Measurements from ENCODE around the gene VIPR2.

Gene VIPR2

GRCh38 chr7:159042103-159042502, 102.6 kb downstream of the VIPR2 start:
- DNase-seq (ENCODE audit: low read depth, low spot score): no peak

- DNase-seq (ENCODE audit: low read depth, low spot score): no peak
These were observed 103.6 kb downstream of the VIPR2 start for GRCh38 chr7:159040912-159041711.

- DNase-seq (ENCODE audit: low read depth, low spot score): no peak
These were observed 104.5 kb downstream of the VIPR2 start for GRCh38 chr7:159040146-159040545.

DNA sequence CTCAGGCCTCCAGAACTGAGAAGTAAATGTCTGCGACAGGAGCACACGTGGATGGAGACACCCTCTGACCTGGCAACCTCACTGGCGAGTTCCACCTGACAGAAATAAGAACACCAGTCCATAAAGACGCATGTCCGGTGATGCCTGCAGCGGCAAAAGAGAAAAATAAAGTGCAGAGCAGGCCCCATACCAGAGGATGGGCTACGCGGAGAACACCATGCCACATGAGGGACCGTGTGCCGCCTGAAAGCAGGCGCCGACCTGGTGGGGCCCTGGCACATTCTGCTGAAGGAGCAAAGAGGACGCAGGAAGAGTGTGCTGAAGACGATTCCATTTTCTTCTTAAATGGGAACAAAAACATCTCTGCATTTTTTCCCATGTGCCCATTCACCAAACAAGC, 105.0 kb downstream of the VIPR2 start:
- DNase-seq (ENCODE audit: low read depth, low spot score): no peak

GRCh38 chr7:159038066-159038465, 106.6 kb downstream of the VIPR2 start:
- no peak for DNase-seq (ENCODE audit: low read depth, low spot score)

DNA sequence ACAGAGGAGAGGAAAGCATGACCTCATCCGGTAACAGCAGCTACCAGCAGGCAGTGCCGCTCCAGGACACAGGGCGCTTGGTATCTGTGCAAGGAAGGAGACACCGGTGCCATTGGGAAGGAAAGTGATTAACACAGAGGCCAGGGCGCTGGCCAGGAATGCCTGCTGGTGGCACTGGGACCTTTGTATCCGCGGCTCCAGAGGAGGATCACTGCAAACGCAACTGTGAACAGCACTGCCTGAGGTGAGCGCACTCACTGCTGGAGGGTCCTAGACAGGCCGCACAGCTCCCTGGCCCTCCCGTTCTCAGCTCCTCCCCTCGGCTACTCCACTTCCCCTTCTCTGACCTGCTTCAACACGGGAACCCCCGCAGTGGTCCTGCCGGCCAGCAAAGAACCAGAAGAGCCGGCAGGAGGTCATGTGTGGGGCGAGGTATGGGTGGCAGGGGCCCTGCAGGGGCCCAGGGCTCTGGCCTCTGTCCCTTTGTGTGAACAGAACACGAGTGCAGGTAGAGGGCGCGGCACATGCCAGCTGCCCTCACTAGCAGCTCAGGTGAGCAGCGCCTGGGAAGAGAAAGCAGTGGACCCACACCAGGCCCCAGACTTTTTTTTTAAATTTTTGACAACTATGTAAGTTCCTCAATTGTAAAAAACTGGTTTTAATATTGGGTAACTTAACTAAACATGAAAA, 107.6 kb downstream of the VIPR2 start:
- no peak for DNase-seq (ENCODE audit: low read depth, low spot score)

DNA sequence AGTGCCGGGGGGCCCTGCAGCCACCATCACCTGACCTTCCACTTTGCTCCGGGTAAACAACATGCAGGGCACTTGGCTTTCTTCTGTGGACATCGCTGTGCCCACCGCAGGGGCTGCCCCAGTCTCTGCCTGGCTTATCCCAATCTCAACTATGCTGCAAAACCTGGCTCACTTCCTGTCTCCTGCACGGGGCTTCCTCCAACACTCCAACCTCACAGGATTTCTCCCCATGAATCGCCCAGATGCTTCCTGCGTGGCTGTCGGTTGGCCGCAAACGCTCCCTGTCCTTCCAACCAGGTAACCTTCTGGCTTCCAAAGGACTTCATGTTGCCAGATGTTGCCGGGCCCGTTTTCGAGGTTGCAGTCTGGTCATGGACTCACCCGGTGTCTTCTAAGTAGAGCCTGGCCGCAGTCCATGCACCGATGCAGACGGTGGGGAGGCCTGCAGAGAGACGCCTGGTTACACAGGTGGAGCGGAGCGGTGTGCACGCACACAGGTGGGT, 109.0 kb downstream of the VIPR2 start:
- no peak for DNase-seq (ENCODE audit: low read depth, low spot score)

DNA sequence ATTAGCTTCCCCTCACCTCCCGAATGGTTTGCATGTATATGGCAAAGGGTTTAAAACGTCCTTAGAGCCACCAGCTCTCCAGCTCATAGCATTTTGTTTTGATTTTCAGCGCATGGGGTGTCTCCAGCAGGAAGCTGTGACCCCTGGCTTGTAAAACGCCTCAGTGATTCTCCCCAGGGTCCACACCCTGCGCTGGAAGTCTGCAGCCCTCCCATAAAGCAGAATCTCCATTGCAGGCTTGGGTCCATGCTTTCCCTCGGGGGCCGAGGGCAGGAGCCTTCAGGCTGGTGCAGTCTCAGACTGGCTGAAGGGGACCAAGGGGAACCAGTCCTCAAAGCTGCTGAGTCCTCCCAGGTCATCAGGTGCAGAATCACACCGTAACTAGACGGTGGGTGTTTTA, 109.7 kb downstream of the VIPR2 start:
- no peak for DNase-seq (ENCODE audit: low read depth, low spot score)

- DNase-seq (ENCODE audit: low read depth, low spot score): no peak
These were observed 110.3 kb downstream of the VIPR2 start for GRCh38 chr7:159034394-159034793.

- no peak for DNase-seq (ENCODE audit: low read depth, low spot score)
These were observed 110.7 kb downstream of the VIPR2 start for GRCh38 chr7:159033956-159034355.

- no peak for DNase-seq (ENCODE audit: low read depth, low spot score)
These were observed 111.2 kb downstream of the VIPR2 start for GRCh38 chr7:159033473-159033825.

DNA sequence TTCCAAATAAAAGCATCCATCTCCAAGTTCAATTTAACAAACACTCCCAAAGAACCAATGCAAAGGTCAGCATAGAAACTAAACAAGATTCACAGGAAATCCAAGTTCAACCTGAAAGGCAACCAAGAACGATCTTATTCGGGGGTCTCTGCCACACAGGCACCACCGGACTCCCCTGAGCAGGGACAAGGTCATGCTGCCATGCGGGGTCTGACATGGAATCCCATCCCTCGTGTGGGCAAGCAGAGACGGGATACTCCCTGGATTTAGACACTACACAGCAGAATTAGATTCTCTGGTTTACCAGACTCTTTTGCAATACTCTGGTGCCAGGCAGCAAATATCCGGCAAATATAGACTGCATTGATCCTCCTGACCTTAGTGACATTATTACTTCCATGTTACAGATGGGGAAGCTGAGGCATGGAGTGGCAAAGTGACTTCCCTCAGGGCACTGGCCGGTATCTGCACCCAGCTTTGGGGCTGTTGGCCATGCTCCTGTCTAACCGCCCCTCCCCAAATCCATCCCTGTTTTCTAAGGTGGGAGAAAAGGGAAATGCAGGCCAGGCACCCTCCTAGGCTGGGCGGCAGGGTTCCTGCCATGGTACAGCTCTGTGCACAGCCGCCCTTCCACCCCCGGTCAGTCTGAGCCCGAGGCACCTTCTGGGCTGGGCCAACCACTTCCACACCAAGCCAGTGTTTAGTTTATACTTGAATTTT, 111.8 kb downstream of the VIPR2 start:
- DNase-seq (ENCODE audit: low read depth, low spot score): no peak

DNA sequence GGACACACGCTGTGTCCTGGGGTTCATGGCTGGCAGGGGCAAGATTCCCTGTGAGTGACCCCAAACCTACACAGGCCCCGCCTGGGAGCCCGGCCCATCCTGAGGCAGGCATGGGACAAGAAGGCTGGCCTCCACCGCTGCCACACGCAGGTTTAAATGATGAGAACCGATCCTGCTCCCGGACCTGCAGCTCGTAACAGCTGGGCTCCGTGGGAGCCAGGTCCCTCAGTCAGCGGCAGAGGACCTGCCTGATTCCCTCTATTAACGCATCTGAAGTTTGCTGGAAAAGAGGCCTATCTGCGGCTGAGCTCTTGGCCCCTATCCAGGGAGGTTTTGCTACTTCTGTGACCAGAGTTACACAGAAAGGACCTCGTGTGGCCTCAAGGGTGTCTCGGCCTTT, 112.3 kb downstream of the VIPR2 start:
- no peak for DNase-seq (ENCODE audit: low read depth, low spot score)

DNA sequence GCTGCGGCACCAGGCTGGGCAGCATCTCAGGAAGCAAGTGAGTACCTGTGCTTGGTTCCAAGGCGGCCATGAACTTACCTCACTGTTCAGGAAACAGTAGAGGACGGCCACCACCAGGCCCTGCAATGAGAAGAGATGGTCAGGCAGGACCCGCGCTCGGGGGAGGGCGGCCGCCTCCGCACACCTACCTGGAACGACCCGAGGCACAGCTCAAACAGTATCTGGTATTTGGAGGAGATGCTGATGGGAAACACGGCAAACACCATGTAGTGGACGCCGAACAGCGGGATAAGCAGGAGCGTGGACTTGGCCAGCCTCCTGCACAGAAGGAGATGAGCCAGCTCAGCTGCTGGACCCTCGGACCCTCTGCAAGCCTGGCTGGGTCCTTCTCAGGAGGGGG, 112.9 kb downstream of the VIPR2 start:
- DNase-seq (ENCODE audit: low read depth, low spot score): no peak

- no peak for DNase-seq (ENCODE audit: low read depth, low spot score)
These were observed 113.4 kb downstream of the VIPR2 start for GRCh38 chr7:159031135-159031701.

- DNase-seq (ENCODE audit: low read depth, low spot score): no peak
These were observed 114.1 kb downstream of the VIPR2 start for GRCh38 chr7:159030490-159031134.

DNA sequence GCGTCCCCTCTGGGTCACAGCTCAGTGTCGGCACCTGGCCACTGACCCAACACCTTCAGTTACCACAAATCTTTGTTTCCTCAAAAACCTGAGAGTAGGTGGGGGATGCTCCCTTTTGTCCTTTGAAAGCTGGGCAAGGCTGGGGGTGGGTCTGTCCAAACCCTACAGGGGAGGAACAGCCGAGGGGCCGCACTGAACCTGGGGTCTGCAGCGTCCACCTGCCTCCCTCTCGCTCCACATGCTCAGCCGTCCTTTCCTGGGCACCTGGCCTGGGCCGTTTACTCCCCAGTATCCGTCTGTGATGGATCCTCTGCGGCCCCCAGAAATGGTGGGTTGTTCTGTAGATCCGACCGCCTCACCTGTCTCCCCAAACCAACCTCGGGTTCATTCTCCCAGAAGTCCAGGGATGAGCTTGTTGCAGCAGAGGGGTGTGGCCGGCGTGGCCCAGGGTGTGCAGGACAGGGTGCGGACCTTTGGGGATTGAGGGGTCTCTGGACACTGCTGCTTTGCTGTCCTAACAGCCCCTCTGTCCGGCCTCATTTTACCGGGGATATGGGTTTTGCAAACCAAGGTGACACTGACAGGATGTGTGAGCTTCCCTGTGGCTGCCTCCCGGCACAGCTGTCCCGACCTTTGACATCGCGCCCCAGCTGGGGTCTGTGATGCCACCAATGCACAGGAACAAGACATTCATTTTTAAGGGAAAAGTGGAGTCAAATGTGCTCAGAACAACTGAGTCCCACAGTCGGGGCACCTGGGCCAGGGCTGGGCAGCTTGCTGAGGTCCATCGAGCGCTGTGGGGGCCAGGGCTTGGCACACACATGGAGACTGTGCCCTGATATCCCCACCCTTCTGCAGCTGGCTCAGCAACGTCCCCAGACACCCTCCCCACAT, 115.9 kb downstream of the VIPR2 start:
- DNase-seq (ENCODE audit: low read depth, low spot score): no peak

- no peak for DNase-seq (ENCODE audit: low read depth, low spot score)
These were observed 116.7 kb downstream of the VIPR2 start for GRCh38 chr7:159027789-159028507.

GRCh38 chr7:159027056-159027788, 117.4 kb downstream of the VIPR2 start:
- no peak for DNase-seq (ENCODE audit: low read depth, low spot score)
